Endodermal cell (in vitro differentiated cells): ENCODE measurements around the gene SLC25A45. TPM values are rescaled to one million over a fixed set of nuclear protein-coding genes. Genes with fewer than 3 reads are reported as not detected.

Experiments used
- DNase-seq: peaks from one replicate; pipeline ENCODE4 v3.0.0-alpha.2; 2017
- H3K27ac ChIP-seq: 2 replicates; pipeline ENCODE4 v1.5.1; 2013; ENCODE audit warnings: mild to moderate bottlenecking, low read depth, low read length, moderate library complexity
- H3K27me3 ChIP-seq: 2 replicates; pipeline ENCODE4 v1.6.1; 2013; ENCODE audit warnings: mild to moderate bottlenecking, low read length, moderate library complexity; ENCODE audit not compliant: insufficient read depth, control insufficient read depth, poor library complexity, severe bottlenecking
- H3K36me3 ChIP-seq: 2 replicates; pipeline ENCODE4 v1.7.0; 2013; ENCODE audit warnings: mild to moderate bottlenecking, low read length, moderate library complexity; ENCODE audit not compliant: control insufficient read depth, insufficient read depth
- H3K4me1 ChIP-seq: one replicate; pipeline ENCODE4 v1.7.0; 2013; ENCODE audit warnings: low read length; ENCODE audit not compliant: control insufficient read depth, insufficient read depth
- H3K4me3 ChIP-seq: 2 replicates; pipeline ENCODE4 v1.5.1; 2013; ENCODE audit warnings: mild to moderate bottlenecking, low read length, moderate library complexity
- H3K9ac ChIP-seq: 2 replicates; pipeline ENCODE4 v1.6.1; 2013; ENCODE audit warnings: mild to moderate bottlenecking, low read length, moderate library complexity; ENCODE audit not compliant: poor library complexity, severe bottlenecking; ENCODE audit errors: extremely low read depth
- H3K9me3 ChIP-seq: 2 replicates; pipeline ENCODE4 v1.6.1; 2013; ENCODE audit warnings: mild to moderate bottlenecking, low read length, moderate library complexity; ENCODE audit not compliant: control insufficient read depth
- H3K27ac Mint-ChIP-seq: 2 replicates; pipeline ENCODE4 v1.8.0; 2020; ENCODE audit warnings: mixed read lengths
- H3K27me3 Mint-ChIP-seq: 2 replicates; pipeline ENCODE4 v1.8.0; 2021; ENCODE audit warnings: mild to moderate bottlenecking, mixed read lengths; ENCODE audit not compliant: insufficient read depth
- H3K36me3 Mint-ChIP-seq: 2 replicates; pipeline ENCODE4 v1.8.0; 2020; ENCODE audit warnings: low read depth, mixed read lengths
- H3K4me1 Mint-ChIP-seq: 2 replicates; pipeline ENCODE4 v1.8.0; 2020; ENCODE audit warnings: mixed read lengths
- H3K4me3 Mint-ChIP-seq: 2 replicates; pipeline ENCODE4 v1.8.0; 2020; ENCODE audit warnings: mild to moderate bottlenecking, moderate library complexity, mixed read lengths
- H3K9me3 Mint-ChIP-seq: 2 replicates; pipeline ENCODE4 v1.8.0; 2020; ENCODE audit warnings: mild to moderate bottlenecking, mixed read lengths
- WGBS, 2 experiments: methylation state at CpG; one replicate each; pipeline versions ENCODE4 v1.1.5 to v1.1.7; 2013; ENCODE audit warnings: missing lambda C conversion rate in 2 of 2, mixed read lengths in 1 of 2; ENCODE audit not compliant: insufficient coverage in 1 of 2, insufficient read length in 1 of 2; 5-methylcytosine and 5-hydroxymethylcytosine counted together
- total RNA-seq, 2 donors: library from RNA; stranded (reverse); fragmentation: NEBNext Ultra II Directional in 1 of 2; extraction: Animal tissue kit (Norgen Biotek cat#: 25700) in 1 of 2; gene quantifications; 2 replicates in 1 of 2; 3 replicates in 1 of 2; pipeline ENCODE4 v1.2.1, GENCODE V29; 2021
- TF ChIP-seq, protein P1 (sequence below): fragments of 200-600 bp; sonication (generic); conservative IDR thresholded peaks from 2 replicates; pipeline ENCODE4 v1.5.0; 2021; ENCODE audit warnings: antibody characterized with exemption, mild to moderate bottlenecking

The SLC25A45 gene
- total RNA-seq, 2 donors from 2014 or later = 3.0 to 6.3 TPM

DNA sequence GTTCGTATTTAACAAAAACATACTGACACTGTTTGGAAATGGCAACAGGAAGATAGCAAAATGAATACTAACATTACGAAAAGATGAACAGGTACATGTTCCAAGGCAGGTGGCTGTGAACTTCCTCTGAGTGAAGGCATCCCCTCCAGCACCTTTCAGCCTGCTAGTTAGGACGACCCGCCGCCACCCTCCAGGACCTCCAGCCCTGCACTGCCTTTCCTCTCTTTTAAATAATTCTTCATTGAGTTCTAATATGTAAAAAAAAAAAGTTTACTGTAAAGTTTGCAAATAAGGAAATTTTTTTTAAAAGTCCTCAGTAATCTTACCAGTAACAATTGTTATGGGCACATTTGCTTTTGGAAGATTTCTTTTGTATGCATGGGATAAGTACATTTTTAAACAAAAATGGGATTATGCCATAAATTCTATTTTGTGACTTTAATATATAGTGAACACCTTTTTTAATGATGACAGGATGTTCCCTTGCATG lies 46.2 kb upstream of the SLC25A45 start:
- H3K36me3 Mint-ChIP-seq = peaks cover 8% of the 10 kb centered on the region
- Histone ChIP-seq H3K9me3 (no peaks in the 10 kb centered on the region), H3K27ac (no peak overlapping the region), H3K9ac (no peak overlapping the region), H3K27me3 (no peaks in the 10 kb centered on the region), H3K4me1 (peaks cover 4% of the 10 kb centered on the region), H3K4me3 (peak overlapping the region; percentile 83), H3K36me3 (peaks cover 13% of the 10 kb centered on the region)
- no peaks in the 10 kb centered on the region for H3K27me3 Mint-ChIP-seq
- peaks cover 62% of the 10 kb centered on the region for H3K4me1 Mint-ChIP-seq
- no peak for DNase-seq
- H3K9me3 Mint-ChIP-seq = no peaks in the 10 kb centered on the region
- WGBS, 2 experiments = 88 to 100% methylated on average over 2 to 5 of the region's 5 CpGs
- TF ChIP-seq, protein P1, sequence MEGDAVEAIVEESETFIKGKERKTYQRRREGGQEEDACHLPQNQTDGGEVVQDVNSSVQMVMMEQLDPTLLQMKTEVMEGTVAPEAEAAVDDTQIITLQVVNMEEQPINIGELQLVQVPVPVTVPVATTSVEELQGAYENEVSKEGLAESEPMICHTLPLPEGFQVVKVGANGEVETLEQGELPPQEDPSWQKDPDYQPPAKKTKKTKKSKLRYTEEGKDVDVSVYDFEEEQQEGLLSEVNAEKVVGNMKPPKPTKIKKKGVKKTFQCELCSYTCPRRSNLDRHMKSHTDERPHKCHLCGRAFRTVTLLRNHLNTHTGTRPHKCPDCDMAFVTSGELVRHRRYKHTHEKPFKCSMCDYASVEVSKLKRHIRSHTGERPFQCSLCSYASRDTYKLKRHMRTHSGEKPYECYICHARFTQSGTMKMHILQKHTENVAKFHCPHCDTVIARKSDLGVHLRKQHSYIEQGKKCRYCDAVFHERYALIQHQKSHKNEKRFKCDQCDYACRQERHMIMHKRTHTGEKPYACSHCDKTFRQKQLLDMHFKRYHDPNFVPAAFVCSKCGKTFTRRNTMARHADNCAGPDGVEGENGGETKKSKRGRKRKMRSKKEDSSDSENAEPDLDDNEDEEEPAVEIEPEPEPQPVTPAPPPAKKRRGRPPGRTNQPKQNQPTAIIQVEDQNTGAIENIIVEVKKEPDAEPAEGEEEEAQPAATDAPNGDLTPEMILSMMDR = no peak
- H3K4me3 Mint-ChIP-seq = no peak overlapping the region
- no peak overlapping the region for H3K27ac Mint-ChIP-seq

DNA sequence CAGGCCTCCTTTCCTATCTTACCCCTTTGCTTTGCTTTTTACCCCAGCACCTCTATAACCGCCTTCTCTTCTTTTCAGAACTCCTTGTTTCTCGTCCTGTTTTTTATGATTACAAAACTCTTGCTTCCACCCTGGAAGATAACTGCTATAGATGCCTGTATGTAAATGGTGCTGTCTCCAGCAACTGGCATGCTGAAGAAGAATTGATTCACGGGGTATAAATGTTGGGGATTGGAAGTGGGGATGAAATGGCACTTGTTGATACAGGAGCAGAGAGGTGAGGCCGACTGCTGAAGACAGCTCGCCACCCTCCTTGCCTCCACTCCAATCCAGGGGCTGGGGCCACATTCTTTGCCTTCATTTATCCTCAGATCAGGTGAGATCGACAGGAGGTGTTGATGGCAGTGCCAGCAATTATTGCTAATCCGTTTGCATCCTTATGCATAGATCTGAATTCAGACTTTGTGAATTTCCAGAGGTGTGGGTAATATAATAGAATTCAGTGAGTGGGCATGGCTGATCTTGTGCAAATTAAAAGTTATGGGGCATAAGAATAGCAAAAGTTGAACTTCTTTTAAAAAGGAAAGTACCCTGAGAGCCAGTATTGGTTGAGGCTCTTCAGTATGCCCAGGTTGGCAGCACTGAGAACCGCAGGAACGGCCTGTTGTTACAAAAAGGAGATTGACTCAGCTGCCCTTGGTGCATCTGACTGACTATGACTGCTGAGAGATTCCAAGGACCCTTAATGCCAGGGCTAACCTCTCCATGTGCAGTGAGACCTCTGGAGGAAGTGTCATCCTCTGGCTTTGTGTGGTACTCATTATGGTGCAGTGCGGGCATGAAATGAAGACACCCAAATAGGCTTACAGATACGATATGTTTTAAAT lies 45.5 kb upstream of the SLC25A45 start:
- H3K27ac Mint-ChIP-seq = peak overlapping the region; percentile 83
- peaks cover 5% of the 10 kb centered on the region for H3K36me3 Mint-ChIP-seq
- H3K4me3 ChIP-seq = peak overlapping the region; percentile 83
- WGBS, 2 experiments = 83 to 89% methylated on average over 8 to 11 of the region's 11 CpGs
- no peak overlapping the region for H3K27ac ChIP-seq
- no peaks in the 10 kb centered on the region for H3K27me3 Mint-ChIP-seq
- TF ChIP-seq, protein P1 = no peak
- H3K4me3 Mint-ChIP-seq = no peak overlapping the region
- no peaks in the 10 kb centered on the region for H3K9me3 ChIP-seq
- H3K4me1 Mint-ChIP-seq = peaks cover 67% of the 10 kb centered on the region
- peak overlapping the region; percentile 98 for H3K9ac ChIP-seq
- peaks cover 9% of the 10 kb centered on the region for H3K36me3 ChIP-seq
- peak; percentile 68 for DNase-seq
- H3K9me3 Mint-ChIP-seq = no peaks in the 10 kb centered on the region
- peaks cover 4% of the 10 kb centered on the region for H3K4me1 ChIP-seq
- H3K27me3 ChIP-seq = no peaks in the 10 kb centered on the region

DNA sequence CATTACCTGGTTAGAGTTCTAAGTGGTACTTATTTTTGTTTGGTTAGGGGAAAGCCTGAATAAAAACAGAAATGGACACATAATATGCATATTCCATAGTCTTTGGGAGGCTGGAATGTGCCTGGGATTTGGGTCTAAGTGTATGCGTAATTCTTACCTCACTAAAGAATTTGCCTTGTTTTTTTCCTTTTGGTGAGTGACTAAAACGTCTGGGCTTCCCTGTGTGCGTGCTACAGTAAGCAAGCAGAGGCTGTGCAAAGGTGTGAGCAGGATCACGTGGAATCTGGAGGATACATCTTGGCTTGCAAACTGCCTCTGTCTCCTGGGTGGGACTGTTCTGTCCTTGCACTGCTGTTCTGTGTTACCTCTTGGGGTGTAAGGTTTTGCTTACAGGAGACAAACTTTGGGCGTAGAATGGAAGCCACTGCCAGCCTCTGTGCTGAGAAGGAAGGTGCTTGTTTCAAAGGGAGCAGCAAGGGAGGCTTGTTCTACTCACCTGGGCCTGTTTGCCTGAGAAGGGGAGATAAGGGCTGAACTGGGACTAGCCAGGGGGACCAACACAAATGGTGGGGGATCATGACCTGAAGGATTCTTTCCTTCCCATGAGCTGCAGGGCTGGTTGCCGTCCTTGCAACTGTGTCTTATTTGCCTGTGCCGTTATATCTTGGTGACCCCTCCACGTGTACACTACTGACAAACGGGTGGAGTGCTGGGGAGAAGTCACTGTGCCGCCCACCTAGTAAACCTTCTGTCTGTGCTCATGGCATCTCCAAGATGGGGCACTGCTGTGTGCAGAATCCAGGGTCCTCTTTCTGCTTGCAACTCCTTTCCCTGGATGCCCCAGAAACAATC lies 44.6 kb upstream of the SLC25A45 start:
- TF ChIP-seq, protein P1 = no peak
- Histone ChIP-seq H3K9ac (peak overlapping the region; percentile 98), H3K4me3 (peak overlapping the region; percentile 83), H3K27ac (no peak overlapping the region), H3K4me1 (peaks cover 4% of the 10 kb centered on the region), H3K9me3 (no peaks in the 10 kb centered on the region), H3K36me3 (peaks cover 9% of the 10 kb centered on the region), H3K27me3 (no peaks in the 10 kb centered on the region)
- Mint-ChIP-seq H3K27ac (peak overlapping the region; percentile 83), H3K27me3 (no peaks in the 10 kb centered on the region), H3K4me1 (peaks cover 71% of the 10 kb centered on the region), H3K36me3 (peaks cover 3% of the 10 kb centered on the region), H3K9me3 (no peaks in the 10 kb centered on the region), H3K4me3 (peak overlapping the region; percentile 62)
- peak; percentile 72 for DNase-seq
- 79 to 86% methylated on average over 8 to 10 of the region's 10 CpGs for WGBS, 2 experiments
